Fibroblast of skin of back (primary cell): ENCODE data around the gene CHRNA4. TPM values are rescaled to one million over a fixed set of nuclear protein-coding genes. Genes with fewer than 3 reads are reported as not detected.

Experiments
- DNase-seq: peaks from one replicate; pipeline ENCODE4 v3.0.0-alpha.2; 2013
- polyA plus RNA-seq, 2 experiments: library from polyadenylated mRNA; unstranded; fragments of 120-200 nt; gene quantifications; one replicate each; pipeline ENCODE4 v1.2.1, GENCODE V29; 2013; ENCODE audit not compliant: insufficient read length in 2 of 2

CHRNA4 gene
- polyA plus RNA-seq (2013, experiment 1 of 2; ENCODE audit: insufficient read length): not detected
- not detected for polyA plus RNA-seq (2013, experiment 2 of 2; ENCODE audit: insufficient read length)

GRCh38 chr20:63360850-63361518 lies at the start of gene CHRNA4:
Gene CHRNA4 (minus strand): TSS chr20:63361349. CDS start chr20:63361165, 184 bp downstream.
- DNase-seq: no peak

DNA sequence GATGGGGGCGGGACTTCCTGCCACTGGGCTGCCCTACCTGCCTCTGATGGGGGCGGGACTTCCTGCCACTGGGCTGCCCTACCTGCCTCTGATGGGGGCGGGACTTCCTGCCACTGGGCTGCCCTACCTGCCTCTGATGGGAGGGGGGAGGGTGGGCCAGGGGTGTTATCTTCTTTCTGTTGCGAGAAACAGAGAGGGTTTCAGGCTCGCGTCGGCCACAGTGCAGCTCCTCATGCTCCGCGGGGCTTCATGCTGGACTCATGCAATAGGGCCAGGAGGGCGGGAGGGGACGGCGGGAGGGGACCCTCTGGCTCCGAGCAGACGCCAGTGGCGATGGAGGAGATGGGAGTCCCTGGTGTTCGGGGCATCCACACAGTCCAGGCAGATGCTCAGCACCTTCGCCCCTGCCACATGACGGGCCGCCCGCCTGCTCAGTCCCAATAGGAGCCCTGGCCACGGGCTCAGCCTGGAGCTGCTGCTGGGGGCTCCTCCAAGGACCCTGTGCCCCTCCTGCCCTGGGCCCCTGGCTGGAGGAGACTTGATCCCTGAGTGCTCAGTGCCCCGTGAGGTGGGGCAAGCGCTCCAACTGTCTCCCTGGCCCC lies 48.8 kb upstream of the CHRNA4 start:
- no peak for DNase-seq

DNA sequence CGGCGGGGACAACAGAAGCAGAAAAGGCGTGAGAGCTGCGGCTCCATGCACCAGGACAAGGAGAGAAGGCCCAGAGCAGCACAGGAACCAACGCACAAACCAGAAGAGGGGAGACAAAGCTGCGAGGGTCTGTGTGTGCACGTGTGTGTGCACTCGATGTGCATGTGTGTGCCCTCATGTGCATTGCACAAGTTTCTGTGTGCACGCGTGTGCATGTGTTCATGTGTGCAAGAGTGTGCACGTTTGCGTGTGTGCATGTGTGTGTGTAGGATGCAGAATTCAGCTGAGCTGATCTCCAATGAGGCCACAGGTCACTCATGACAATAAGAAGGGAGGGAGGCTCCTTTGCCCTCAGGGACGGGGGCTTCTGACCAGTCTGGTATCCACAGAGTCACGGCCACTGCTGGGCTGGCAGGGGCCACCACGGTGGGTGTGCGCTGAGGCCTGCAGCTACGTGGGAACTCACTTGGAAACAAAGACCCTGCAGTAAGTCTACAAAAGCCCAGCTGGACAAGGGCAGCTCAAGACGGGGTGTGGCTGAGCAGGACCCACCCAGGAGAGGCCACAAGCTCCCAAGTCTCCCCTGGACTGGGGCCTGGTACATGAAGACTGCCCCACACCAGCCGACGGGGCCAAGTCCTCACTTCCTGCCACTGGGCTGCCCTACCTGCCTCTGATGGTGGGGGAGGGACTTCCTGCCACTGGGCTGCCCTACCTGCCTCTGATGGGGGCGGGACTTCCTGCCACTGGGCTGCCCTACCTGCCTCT lies 48.1 kb upstream of the CHRNA4 start:
- no peak for DNase-seq

DNA sequence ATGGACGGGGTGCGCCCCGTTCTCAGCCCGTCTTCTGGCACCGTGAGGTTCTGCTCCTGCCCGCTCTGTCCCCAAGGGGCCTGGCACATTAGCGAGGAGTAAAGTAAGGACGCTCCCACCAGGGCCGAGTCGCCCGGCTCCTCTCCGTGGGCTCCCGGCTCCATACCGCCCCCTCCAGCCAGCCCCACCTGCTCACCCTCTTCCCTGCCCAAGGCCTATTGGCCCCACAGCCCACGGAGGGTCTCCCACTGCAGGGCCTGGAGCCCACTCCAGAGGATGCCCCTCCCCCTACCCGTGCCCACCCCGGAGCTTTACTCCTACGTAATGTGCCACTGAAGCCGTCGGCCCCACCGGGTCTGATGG lies 47.5 kb upstream of the CHRNA4 start:
- no peak for DNase-seq

GRCh38 chr20:63407928-63408683 lies 47.0 kb upstream of the CHRNA4 start:
- DNase-seq: no peak

DNA sequence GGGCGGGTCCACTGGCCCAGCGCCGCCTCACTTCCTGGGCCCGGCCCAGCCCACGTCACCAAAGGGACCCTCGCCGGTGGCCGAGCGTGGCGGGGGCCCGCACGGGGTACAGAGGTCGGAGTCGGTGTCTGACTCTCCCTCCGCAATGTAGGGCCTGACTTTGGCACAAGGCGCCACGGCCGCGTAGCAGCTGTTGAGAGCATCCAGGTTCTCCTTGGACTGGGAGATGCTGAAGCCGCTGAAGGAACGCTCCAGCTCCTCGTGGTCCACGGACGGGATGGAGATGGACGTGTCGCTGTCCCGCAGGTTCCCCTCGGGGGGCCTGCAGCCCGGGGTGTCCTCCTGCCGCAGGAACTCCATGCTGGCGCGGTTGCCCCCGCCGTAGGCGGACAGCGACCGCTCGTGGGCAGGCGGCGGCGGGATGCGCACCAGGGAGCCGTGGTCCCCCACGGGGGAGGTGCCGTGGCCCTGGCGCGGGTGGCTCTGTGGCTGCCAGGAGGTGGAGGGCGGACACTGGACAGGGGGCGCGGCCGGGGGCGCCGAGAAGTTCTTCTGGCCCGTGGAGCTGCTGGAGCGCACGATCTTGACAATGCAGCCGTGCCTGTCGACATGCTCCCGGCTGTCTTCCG lies 45.6 kb upstream of the CHRNA4 start:
- DNase-seq: no peak

DNA sequence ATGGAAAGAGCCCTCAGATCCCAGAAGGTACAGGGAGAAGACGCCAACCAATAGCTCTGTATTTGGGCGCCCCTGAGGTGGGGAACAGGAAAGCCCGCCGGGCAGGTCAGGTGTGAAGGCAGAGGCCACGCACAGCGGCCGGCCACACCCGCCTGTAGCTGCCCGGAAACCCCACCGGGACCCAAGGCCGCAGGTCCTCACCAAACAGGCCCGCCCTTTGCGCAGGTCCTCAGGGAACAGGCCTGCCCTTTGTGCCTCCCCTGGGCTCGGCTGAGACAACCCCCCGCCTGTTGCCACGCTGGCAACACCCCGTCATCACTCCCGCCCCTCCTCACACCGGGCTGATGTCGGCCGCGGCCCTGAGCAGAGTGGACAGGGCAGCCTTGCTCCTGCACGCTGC lies 44.9 kb upstream of the CHRNA4 start:
- DNase-seq: no peak

DNA sequence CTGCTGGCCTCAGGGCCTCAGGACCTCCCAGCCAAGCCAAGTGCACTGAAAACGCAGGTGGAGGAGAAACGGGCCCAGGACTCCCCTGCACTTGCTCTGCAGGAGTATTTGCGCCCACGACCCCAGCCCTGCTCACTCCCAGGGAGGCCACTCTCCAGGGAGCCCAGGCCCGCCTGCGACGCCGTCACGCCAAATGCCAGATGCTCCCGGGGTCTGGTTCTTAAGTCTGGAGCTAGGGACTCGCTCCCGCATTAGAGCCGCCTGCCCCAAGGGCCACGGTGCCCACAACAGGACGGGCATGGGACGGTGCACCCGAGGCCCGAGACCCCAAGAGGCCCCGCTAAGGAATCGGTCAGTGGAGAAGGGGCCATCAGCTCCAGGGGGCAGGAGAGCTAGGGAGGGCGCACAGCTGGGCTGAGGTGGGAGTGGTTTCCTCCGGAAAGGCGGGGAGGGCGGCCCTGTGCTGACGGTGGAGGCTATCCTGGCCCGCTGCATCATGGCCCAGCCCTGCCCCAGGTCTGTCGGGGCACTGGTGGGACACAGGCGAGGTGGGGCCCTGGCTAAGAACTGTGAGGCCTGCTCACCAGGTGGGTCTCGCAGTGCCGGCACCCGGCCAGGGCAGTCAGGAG lies 44.1 kb upstream of the CHRNA4 start:
- no peak for DNase-seq

DNA sequence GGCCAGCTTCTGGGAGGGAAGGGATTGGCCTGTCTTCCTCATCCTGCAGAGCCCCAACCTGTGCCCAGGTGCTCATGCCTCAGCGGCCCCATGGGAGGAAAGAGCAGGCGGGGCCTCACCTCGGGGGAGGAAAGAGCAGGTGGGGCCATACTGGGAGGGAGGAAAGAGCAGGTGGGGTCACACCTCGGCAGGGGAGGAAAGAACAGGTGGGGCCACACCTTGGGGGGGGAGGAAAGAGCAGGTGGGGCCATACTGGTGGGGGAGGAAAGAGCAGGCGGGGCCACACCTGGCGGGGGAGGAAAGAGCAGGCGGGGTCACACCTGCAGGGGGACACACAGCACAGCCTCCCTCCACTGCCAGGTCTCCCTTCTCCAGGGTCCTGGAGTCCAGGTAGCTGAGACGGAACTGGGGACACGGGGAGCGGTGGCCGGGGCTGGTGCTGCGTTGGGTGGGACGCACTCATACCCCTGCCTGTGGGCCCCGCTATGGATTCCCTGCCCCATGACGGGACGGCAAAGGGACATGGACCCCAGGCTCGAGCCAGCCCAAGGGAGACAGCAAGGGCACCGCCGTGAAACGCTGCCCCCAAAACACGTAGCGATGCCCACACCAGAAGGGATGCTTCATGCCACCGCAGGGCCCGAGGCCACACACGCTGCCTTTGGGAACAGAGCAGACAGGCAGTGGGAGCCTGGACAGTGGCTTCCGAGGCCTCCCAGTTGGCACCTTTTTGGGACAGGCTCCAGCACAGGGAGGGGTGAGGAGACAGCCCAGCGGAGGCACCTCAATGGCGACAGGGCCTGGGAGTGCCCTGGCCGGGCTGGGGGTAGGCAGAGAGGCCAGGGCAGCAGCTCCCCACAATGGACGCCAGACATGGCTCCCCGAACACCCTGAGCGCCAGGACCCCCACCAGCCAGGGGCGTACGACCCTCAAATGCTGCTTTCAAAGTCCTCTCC lies 43.3 kb upstream of the CHRNA4 start:
- DNase-seq: no peak

GRCh38 chr20:63403403-63404105 lies 42.4 kb upstream of the CHRNA4 start:
- no peak for DNase-seq

- DNase-seq: no peak
These were observed 41.7 kb upstream of the CHRNA4 start for GRCh38 chr20:63402860-63403220.

DNA sequence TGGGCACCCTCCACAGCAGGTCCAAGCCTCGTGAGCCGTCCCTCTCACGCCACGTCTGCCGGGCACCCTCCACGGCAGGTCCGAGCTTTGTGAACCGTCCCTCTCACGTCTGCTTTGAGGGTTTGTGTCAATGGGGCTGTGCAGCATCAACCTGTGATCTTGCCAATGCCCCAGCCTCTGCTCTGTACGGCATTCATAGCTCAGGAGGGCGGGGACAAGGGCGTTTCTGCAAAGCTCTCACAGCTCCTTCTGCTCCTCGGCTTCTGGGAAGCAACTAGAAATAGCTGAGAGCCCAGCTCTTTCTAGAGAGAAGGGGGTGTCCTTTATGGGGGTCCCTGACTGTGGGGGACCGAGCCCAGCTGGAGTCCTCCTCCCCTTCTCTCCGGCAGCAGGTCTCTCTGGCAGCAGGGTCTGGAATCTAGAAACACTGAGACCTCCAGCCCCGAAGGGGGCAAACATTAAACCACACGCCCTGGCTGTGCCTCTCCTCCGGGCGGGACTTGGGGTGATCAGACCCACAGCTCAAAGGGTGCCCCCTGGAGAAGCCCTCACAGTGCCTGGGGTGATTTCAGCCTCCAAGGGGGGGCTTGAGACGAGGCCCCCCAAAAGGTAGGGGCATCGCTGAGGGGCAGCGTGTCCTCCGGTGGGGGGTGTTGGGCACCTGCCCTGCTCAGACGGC lies 41.2 kb upstream of the CHRNA4 start:
- DNase-seq: no peak

GRCh38 chr20:63401384-63402110 lies 40.4 kb upstream of the CHRNA4 start:
- no peak for DNase-seq

- DNase-seq: no peak
These were observed 39.5 kb upstream of the CHRNA4 start for GRCh38 chr20:63400486-63401210.

DNA sequence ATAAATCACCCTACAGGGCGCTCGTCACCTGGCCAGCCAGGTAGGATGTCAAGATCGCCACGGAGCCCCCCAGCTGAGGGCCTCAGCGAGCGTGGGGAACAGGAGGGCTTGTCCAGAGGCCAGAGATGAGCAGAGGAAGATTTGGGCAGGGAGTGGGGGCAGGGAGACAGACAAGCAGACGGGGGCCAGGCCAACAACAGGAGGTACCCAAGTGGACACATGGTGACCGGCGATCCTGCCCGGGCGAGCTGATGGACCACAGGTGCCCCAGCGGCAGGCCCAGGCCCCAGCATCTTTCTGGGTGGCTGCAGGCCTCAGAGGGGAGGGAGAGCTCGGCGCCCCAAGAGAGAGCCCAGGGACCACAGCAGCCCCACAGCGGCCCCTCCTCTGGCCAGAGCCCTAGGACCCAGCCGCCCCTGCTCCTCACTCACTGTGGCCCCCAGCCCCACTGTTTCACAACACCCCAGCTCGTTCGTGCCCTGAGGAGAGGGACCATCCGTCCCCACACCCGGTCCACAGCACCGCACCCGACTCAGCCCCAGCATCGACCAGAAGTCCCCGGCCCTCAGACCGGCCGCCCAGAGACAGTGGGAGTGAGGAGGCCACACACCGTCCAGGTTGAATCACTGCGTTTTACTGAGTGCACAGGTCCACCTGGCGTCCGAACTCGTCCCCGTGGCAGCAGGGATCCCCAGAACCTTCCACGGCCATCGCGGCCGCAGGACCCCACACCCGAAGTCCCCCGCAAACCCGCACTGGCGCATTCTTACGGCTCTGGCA lies 38.6 kb upstream of the CHRNA4 start:
- no peak for DNase-seq

- no peak for DNase-seq
These were observed 37.8 kb upstream of the CHRNA4 start for GRCh38 chr20:63398744-63399514.
